PC-3 (cell line): Measurements from ENCODE around the gene SLC25A41. TPM values are rescaled to one million over a fixed set of nuclear protein-coding genes. Genes with fewer than 3 reads are reported as not detected.

Source experiments
- ATAC-seq: fragments of 200-7000 bp; cut with Tn5 transposase; 2 replicates; pipeline ENCODE4 v1.9.1; 2020; ENCODE audit warnings: mild to moderate bottlenecking, moderate library complexity
- BruUV-seq: library from RNA; stranded (reverse); fragments of 400-500 nt; replicated peaks from 2 replicates; lab custom pipeline; 2021; lab: Mats Ljungman, UMichigan
- CTCF ChIA-PET: fragments of 300-600 bp; sonication (Branson Sonifier 250); formaldehyde crosslinking; loops from one replicate; lab custom pipeline; 2022; ENCODE audit warnings: antibody characterized with exemption; lab: Charles Lee
- POLR2A ChIA-PET: fragments of 300-600 bp; sonication (Branson Sonifier 250); formaldehyde crosslinking; loops from one replicate; lab custom pipeline; 2022; ENCODE audit warnings: antibody characterized with exemption; ENCODE audit not compliant: unreplicated experiment; lab: Charles Lee
- DNase-seq: peaks from one replicate; pipeline ENCODE4 v3.0.0-alpha.2; 2015
- H2AFZ ChIP-seq: fragments of 300-600 bp; sonication (generic); 2 replicates; pipeline ENCODE4 v1.6.0; 2016; ENCODE audit warnings: antibody characterized with exemption, low read length
- H3F3A ChIP-seq: fragments of 300-600 bp; sonication (generic); one replicate; pipeline ENCODE4 v1.6.0; 2017; ENCODE audit warnings: antibody characterized with exemption, low read length, control low read depth, mild to moderate bottlenecking; ENCODE audit not compliant: unreplicated experiment
- H3K27ac ChIP-seq: fragments of 300-600 bp; sonication (generic); 2 replicates; pipeline ENCODE4 v1.5.1; 2016; ENCODE audit warnings: mild to moderate bottlenecking, low read length
- H3K27me3 ChIP-seq: fragments of 300-600 bp; sonication (generic); 2 replicates; pipeline ENCODE4 v1.6.1; 2016; ENCODE audit warnings: low read length, mixed read lengths
- H3K36me3 ChIP-seq: fragments of 300-600 bp; sonication (generic); 2 replicates; pipeline ENCODE4 v1.6.1; 2016; ENCODE audit warnings: low read depth, mixed run types, low read length, mixed read lengths
- H3K4me1 ChIP-seq: fragments of 300-600 bp; sonication (generic); 2 replicates; pipeline ENCODE4 v1.5.1; 2016; ENCODE audit warnings: low read length; ENCODE audit not compliant: insufficient read depth
- H3K4me2 ChIP-seq: fragments of 300-600 bp; sonication (generic); 2 replicates; pipeline ENCODE4 v1.6.0; 2016; ENCODE audit warnings: low read length
- H3K4me3 ChIP-seq: fragments of 300-600 bp; sonication (generic); 2 replicates; pipeline ENCODE4 v1.5.1; 2016; ENCODE audit warnings: mild to moderate bottlenecking, low read length, mixed read lengths
- H3K79me2 ChIP-seq: fragments of 300-600 bp; sonication (generic); 2 replicates; pipeline ENCODE4 v1.6.1; 2017; ENCODE audit warnings: low read length, mixed read lengths
- H3K9ac ChIP-seq: fragments of 300-600 bp; sonication (generic); 2 replicates; pipeline ENCODE4 v1.6.0; 2016; ENCODE audit warnings: mild to moderate bottlenecking, low read length
- H3K9me2 ChIP-seq: fragments of 300-600 bp; sonication (generic); replicated peaks from 2 replicates; pipeline ENCODE4 v1.6.1; 2016; ENCODE audit warnings: mixed run types, low read length, mixed read lengths
- H3K9me3 ChIP-seq: fragments of 300-600 bp; sonication (generic); 2 replicates; pipeline ENCODE4 v1.6.1; 2016; ENCODE audit warnings: low read length, mixed read lengths
- H4K20me1 ChIP-seq: fragments of 300-600 bp; sonication (generic); 2 replicates; pipeline ENCODE4 v1.6.1; 2016; ENCODE audit warnings: low read length, mixed read lengths
- EZH2 ChIP-seq: fragments of 300-600 bp; sonication (generic); IDR thresholded peaks from one replicate; pipeline ENCODE4 v1.6.1; 2017; ENCODE audit warnings: antibody characterized with exemption, mild to moderate bottlenecking, low read length; ENCODE audit not compliant: unreplicated experiment
- EZH2phosphoT487 ChIP-seq: fragments of 300-600 bp; sonication (generic); IDR thresholded peaks from 2 replicates; pipeline ENCODE4 v1.6.1; 2018; ENCODE audit warnings: mild to moderate bottlenecking, antibody characterized with exemption, low read length, borderline replicate concordance
- intact Hi-C: fragments of 100-400 bp; cut with micrococcal nuclease; formaldehyde crosslinking; loops from 2 replicates; pipeline ENCODE4 v1.9.0; 2023
- total RNA-seq: library from RNA; depleted of rRNA; stranded (reverse); fragments of >200 nt; gene quantifications from 2 replicates; pipeline ENCODE4 v1.2.3, GENCODE V29; 2014
- TF ChIP-seq, protein P1 (sequence below): fragments of 300-600 bp; sonication (generic); conservative IDR thresholded peaks from 2 replicates; pipeline ENCODE4 v1.5.1; 2017; ENCODE audit warnings: antibody characterized with exemption, low read depth, mild to moderate bottlenecking, low read length

SLC25A41 gene
- total RNA-seq, 1 experiment from 2014 or later: 0.26 TPM

DNA sequence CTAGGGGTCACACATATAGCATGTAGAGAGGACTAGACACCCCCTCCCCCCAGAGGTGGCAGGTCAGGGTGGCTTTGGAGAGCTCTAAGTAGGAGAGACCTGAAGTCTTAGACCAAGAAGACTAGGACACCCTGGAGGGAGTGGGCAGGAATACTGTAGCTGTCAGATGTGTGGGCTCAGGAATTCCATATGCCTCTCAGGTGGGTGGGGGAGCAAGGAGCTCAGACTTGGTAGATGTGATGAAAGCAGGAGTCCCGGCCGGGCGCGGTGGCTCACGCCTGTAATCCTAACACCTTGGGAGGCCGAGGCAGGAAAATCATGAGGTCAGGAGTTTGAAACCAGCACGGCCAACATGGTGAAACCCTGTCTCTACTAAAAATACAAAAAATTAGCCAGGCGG is 32.1 kb upstream of the SLC25A41 start:
- Histone ChIP-seq H3K9me3 (no peaks in the 10 kb centered on the region), H2AFZ (no peak overlapping the region), H3K79me2 (peaks cover 14% of the 10 kb centered on the region), H3K9me2 (no peaks in the 10 kb centered on the region), H3K4me1 (peaks cover 9% of the 10 kb centered on the region; the same call in 1 of the 2 replicates), H4K20me1 (no peaks in the 10 kb centered on the region), H3F3A (no peaks in the 10 kb centered on the region), H3K4me3 (no peak overlapping the region; the same call in 1 of the 2 replicates), H3K9ac (no peak overlapping the region), H3K27me3 (no peaks in the 10 kb centered on the region), H3K36me3 (peaks cover 5% of the 10 kb centered on the region; the same call in 1 of the 2 replicates), H3K27ac (no peak overlapping the region), H3K4me2 (peak overlapping the region; percentile 98)
- intact Hi-C loops: no loop called here
- ChIA-PET CTCF (no interaction called here), POLR2A (interaction anchor here (0.6 kb wide), 1 partner anchor 10 kb away, joined by 5 read pairs; no protein-coding TSS in a partner anchor)
- no peak for DNase-seq
- no peak for ATAC-seq
- no TSS peak for BruUV-seq
- TF ChIP-seq EZH2: no peak
- TF ChIP-seq, protein P1, sequence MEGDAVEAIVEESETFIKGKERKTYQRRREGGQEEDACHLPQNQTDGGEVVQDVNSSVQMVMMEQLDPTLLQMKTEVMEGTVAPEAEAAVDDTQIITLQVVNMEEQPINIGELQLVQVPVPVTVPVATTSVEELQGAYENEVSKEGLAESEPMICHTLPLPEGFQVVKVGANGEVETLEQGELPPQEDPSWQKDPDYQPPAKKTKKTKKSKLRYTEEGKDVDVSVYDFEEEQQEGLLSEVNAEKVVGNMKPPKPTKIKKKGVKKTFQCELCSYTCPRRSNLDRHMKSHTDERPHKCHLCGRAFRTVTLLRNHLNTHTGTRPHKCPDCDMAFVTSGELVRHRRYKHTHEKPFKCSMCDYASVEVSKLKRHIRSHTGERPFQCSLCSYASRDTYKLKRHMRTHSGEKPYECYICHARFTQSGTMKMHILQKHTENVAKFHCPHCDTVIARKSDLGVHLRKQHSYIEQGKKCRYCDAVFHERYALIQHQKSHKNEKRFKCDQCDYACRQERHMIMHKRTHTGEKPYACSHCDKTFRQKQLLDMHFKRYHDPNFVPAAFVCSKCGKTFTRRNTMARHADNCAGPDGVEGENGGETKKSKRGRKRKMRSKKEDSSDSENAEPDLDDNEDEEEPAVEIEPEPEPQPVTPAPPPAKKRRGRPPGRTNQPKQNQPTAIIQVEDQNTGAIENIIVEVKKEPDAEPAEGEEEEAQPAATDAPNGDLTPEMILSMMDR: no peak
- TF ChIP-seq EZH2phosphoT487: no peak

DNA sequence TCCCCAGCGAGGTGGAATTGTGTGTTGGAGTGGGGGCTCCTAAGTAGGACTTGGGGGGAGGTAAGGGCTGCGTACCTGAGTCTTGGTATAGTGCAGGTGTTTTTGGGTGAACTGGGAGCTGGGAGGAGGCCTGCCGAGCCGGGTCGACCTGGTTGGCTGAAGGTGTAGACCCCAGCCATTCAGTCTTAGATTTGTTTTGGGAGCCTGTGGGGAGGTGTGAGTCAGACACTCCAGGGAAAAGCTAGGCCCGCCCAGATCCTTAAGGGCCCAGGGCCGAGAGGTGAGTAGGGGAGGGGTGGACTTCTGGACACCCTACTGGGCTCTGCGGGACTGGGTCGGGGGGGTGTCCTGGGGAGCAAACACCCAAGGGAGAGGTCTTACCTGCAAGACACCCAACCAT is 31.4 kb upstream of the SLC25A41 start:
- Histone ChIP-seq H3K27ac (no peak overlapping the region), H3K9me2 (no peaks in the 10 kb centered on the region), H3K9ac (peak overlapping the region; percentile 71), H3K4me1 (peaks cover 9% of the 10 kb centered on the region; the same call in 1 of the 2 replicates), H3F3A (no peaks in the 10 kb centered on the region), H3K4me2 (peak overlapping the region; percentile 98), H3K4me3 (peak overlapping the region; percentile 96), H3K36me3 (peaks cover 5% of the 10 kb centered on the region; the same call in 1 of the 2 replicates), H3K9me3 (no peaks in the 10 kb centered on the region), H4K20me1 (no peaks in the 10 kb centered on the region), H3K79me2 (peaks cover 14% of the 10 kb centered on the region), H3K27me3 (no peaks in the 10 kb centered on the region), H2AFZ (peak overlapping the region; percentile 97)
- ChIA-PET POLR2A (interaction anchor here (0.6 kb wide), 1 partner anchor 11 kb away, joined by 5 read pairs; no protein-coding TSS in a partner anchor), CTCF (no interaction called here)
- BruUV-seq: no TSS peak
- TF ChIP-seq EZH2phosphoT487: no peak
- TF ChIP-seq, protein P1: no peak
- no peak for TF ChIP-seq EZH2
- no peak for ATAC-seq
- DNase-seq: peak; percentile 41
- intact Hi-C loops: no loop called here
